Loucy (cell line): ENCODE measurements around the gene CDH22.

Experiments
- H2AFZ ChIP-seq: fragments of 200-600 bp; sonication (generic); 2 replicates; pipeline ENCODE4 v1.6.0; 2016; ENCODE audit warnings: antibody characterized with exemption, mild to moderate bottlenecking, low read length, moderate library complexity
- H3F3A ChIP-seq: fragments of 200-600 bp; 2 replicates; pipeline ENCODE4 v1.6.0; 2016; ENCODE audit warnings: antibody characterized with exemption, low read depth, mild to moderate bottlenecking
- H3K27me3 ChIP-seq: fragments of 200-600 bp; sonication (generic); 2 replicates; pipeline ENCODE4 v1.6.1; 2014; ENCODE audit warnings: low read length, mild to moderate bottlenecking; ENCODE audit not compliant: insufficient read depth, poor library complexity, severe bottlenecking
- H3K36me3 ChIP-seq: fragments of 200-600 bp; sonication (generic); 2 replicates; pipeline ENCODE4 v1.6.1; 2016; ENCODE audit warnings: low read length; ENCODE audit not compliant: insufficient read depth
- H3K4me1 ChIP-seq: fragments of 200-600 bp; sonication (generic); 2 replicates; pipeline ENCODE4 v1.5.1; 2014; ENCODE audit warnings: low read length, mild to moderate bottlenecking; ENCODE audit not compliant: insufficient read depth, poor library complexity, severe bottlenecking
- H3K4me2 ChIP-seq: fragments of 200-600 bp; sonication (generic); 2 replicates; pipeline ENCODE4 v1.6.0; 2014; ENCODE audit warnings: antibody characterized with exemption, low read length, low read depth, mild to moderate bottlenecking; ENCODE audit not compliant: poor library complexity, severe bottlenecking
- H3K4me3 ChIP-seq: fragments of 200-600 bp; sonication (generic); 2 replicates; pipeline ENCODE4 v1.5.1; 2014; ENCODE audit warnings: low read length, mild to moderate bottlenecking, mixed read lengths; ENCODE audit not compliant: poor library complexity, severe bottlenecking
- H3K79me2 ChIP-seq: fragments of 200-600 bp; sonication (generic); 2 replicates; pipeline ENCODE4 v1.6.1; 2014; ENCODE audit warnings: low read length; ENCODE audit not compliant: insufficient read depth
- H3K9ac ChIP-seq: fragments of 200-600 bp; sonication (generic); 2 replicates; pipeline ENCODE4 v1.6.0; 2014; ENCODE audit warnings: mild to moderate bottlenecking, low read depth, low read length, moderate library complexity; ENCODE audit not compliant: poor library complexity, severe bottlenecking
- H3K9me2 ChIP-seq: fragments of 200-600 bp; sonication (generic); replicated peaks from 2 replicates; pipeline ENCODE4 v1.6.1; 2016; ENCODE audit warnings: low read depth, low read length, mixed read lengths
- H3K9me3 ChIP-seq: fragments of 200-600 bp; sonication (generic); 2 replicates; pipeline ENCODE4 v1.6.1; 2014; ENCODE audit warnings: mild to moderate bottlenecking, antibody characterized with exemption, low read length, low read depth; ENCODE audit not compliant: insufficient read depth
- H4K20me1 ChIP-seq: fragments of 200-600 bp; sonication (generic); 2 replicates; pipeline ENCODE4 v1.6.0; 2014; ENCODE audit warnings: antibody characterized with exemption, low read length, mild to moderate bottlenecking; ENCODE audit not compliant: insufficient read depth, poor library complexity, severe bottlenecking
- EZH2phosphoT487 ChIP-seq: fragments of 200-600 bp; IDR thresholded peaks from 2 replicates; pipeline ENCODE4 v1.6.1; 2018; ENCODE audit warnings: antibody characterized with exemption, mild to moderate bottlenecking, moderate library complexity, borderline replicate concordance
- TF ChIP-seq, protein P1 (sequence below): fragments of 200-600 bp; sonication (generic); conservative IDR thresholded peaks from 2 replicates; pipeline ENCODE4 v1.5.1; 2014; ENCODE audit warnings: mild to moderate bottlenecking, antibody characterized with exemption, low read length

Gene CDH22

GRCh38 chr20:46333161-46333991, 25.1 kb upstream of the CDH22 start:
- no peak for TF ChIP-seq EZH2phosphoT487
- TF ChIP-seq, protein P1, sequence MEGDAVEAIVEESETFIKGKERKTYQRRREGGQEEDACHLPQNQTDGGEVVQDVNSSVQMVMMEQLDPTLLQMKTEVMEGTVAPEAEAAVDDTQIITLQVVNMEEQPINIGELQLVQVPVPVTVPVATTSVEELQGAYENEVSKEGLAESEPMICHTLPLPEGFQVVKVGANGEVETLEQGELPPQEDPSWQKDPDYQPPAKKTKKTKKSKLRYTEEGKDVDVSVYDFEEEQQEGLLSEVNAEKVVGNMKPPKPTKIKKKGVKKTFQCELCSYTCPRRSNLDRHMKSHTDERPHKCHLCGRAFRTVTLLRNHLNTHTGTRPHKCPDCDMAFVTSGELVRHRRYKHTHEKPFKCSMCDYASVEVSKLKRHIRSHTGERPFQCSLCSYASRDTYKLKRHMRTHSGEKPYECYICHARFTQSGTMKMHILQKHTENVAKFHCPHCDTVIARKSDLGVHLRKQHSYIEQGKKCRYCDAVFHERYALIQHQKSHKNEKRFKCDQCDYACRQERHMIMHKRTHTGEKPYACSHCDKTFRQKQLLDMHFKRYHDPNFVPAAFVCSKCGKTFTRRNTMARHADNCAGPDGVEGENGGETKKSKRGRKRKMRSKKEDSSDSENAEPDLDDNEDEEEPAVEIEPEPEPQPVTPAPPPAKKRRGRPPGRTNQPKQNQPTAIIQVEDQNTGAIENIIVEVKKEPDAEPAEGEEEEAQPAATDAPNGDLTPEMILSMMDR: no peak
- no peaks in the 10 kb centered on the region for H3K36me3 ChIP-seq
- no peaks in the 10 kb centered on the region for H3K27me3 ChIP-seq
- no peaks in the 10 kb centered on the region for H3K4me1 ChIP-seq
- H3K79me2 ChIP-seq: no peaks in the 10 kb centered on the region
- no peak overlapping the region for H3K4me3 ChIP-seq
- no peaks in the 10 kb centered on the region for H4K20me1 ChIP-seq
- no peaks in the 10 kb centered on the region for H3K9me3 ChIP-seq
- no peaks in the 10 kb centered on the region for H3F3A ChIP-seq
- H3K4me2 ChIP-seq: no peak overlapping the region
- no peak overlapping the region for H2AFZ ChIP-seq
- H3K9me2 ChIP-seq: no peaks in the 10 kb centered on the region
- no peak overlapping the region for H3K9ac ChIP-seq

DNA sequence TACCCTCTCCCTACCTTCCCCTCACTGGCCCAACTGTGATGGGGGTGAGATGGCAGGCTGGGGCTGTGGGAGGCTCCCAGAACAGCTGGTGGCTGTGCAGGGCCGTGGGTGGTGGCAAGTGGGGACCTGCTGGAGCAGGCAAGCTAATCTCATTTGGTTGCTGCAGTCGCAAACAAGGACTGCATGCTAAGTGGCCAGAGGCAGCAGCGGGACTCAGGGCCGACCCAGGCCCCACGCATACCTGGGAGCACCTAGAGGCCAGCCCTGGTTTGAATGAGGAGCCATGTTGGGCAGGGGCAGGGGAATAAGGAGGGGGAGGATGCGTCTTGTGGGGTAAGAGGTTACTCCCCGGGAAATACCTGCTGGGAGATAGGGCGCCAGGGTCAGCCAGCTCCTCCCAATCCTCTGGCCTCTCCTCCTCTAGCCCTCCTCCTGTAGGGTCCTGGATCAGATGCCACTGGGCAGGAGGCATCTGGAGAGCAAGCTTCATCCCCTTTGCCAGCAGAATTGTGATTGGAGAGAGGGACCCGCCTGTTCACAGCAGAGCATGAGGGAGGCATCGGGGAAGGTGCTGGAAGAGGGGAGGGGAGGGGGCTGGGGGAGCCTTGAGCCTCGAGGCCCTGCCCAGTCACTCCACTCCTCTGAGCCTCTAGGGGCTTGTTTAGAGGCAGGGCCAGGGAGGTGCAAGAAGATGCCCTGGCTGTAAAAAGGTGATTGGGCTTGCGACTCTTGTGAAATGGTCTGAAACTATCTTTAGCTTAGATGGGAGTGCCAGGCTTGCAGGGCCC, 24.3 kb upstream of the CDH22 start:
- Histone ChIP-seq H4K20me1 (no peaks in the 10 kb centered on the region), H3K79me2 (no peaks in the 10 kb centered on the region), H3K9me3 (no peaks in the 10 kb centered on the region), H3K36me3 (no peaks in the 10 kb centered on the region), H3K9ac (no peak overlapping the region), H3K27me3 (no peaks in the 10 kb centered on the region), H3K4me1 (no peaks in the 10 kb centered on the region), H3K4me3 (no peak overlapping the region), H3F3A (no peaks in the 10 kb centered on the region), H2AFZ (no peak overlapping the region), H3K9me2 (no peaks in the 10 kb centered on the region), H3K4me2 (no peak overlapping the region)
- TF ChIP-seq, protein P1: no peak
- no peak for TF ChIP-seq EZH2phosphoT487

DNA sequence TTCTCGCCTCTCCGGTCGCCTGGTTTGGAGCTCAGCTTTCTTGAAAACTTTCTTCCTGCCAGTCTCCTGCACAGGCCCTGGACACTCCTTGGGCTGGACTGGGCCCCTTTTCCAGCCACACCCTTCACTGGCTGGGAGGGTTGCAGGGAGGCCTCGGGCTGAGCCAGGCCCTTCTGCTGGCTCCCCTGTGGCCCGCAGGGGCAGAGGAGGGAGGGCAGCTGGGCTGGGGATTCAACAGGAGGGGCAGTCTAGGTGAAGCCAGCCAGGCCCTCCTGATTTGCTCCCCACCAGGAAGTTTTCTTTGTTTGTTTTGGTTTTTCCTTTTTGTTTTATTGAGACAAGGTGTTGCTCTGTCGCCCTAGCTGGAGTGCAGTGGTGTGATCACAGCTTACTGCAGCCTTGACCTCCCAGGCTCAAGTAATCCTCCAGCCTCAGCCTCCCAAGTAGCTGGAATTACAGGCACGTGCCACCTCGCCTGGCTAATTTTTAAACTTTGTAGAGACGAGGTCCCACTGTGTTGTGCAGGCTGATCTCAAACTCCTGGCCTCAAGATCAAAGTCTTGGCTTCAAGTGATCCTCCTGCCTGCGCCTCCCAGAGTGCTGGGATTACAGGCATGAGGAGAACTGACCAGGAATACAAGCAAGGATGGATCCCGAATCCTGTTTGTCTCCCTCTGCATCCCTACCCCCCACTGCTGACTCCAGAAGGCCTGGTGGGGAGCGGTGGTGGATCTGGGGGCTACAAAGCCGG, 23.5 kb upstream of the CDH22 start:
- H3K27me3 ChIP-seq: no peaks in the 10 kb centered on the region
- H3K9ac ChIP-seq: no peak overlapping the region

More for the DNA sequence above, 23.5 kb upstream of the CDH22 start:
- no peaks in the 10 kb centered on the region for H3K4me1 ChIP-seq
- no peak overlapping the region for H2AFZ ChIP-seq
- TF ChIP-seq EZH2phosphoT487: no peak
- TF ChIP-seq, protein P1: no peak
- H3K4me3 ChIP-seq: no peak overlapping the region
- no peak overlapping the region for H3K4me2 ChIP-seq
- H3F3A ChIP-seq: no peaks in the 10 kb centered on the region
- H3K9me2 ChIP-seq: no peaks in the 10 kb centered on the region
- H3K9me3 ChIP-seq: no peaks in the 10 kb centered on the region
- H3K36me3 ChIP-seq: no peaks in the 10 kb centered on the region
- no peaks in the 10 kb centered on the region for H3K79me2 ChIP-seq
- no peaks in the 10 kb centered on the region for H4K20me1 ChIP-seq
